HG03280 (cell line): ENCODE results near the gene OPCML.

Experiments used
- ATAC-seq: cut with Tn5 transposase; IDR thresholded peaks from one replicate; pipeline ENCODE4 v1.9.1; 2021; ENCODE audit warnings: mild to moderate bottlenecking, moderate library complexity; ENCODE audit not compliant: unreplicated experiment

OPCML gene

GRCh38 chr11:133541021-133541719 is 8.9 kb upstream of the OPCML start:
- no peak for ATAC-seq

- ATAC-seq = no peak
These were observed 3.9 kb upstream of the OPCML start for GRCh38 chr11:133536198-133536597.

- no peak for ATAC-seq
These were observed 904 bp upstream of the OPCML start for GRCh38 chr11:133533205-133533604.

- no peak for ATAC-seq
These were observed 843 bp downstream of the OPCML start for GRCh38 chr11:133531458-133531857.

GRCh38 chr11:133530501-133530835 is 1.8 kb downstream of the OPCML start:
- ATAC-seq = no peak

GRCh38 chr11:133529807-133530500 is 2.3 kb downstream of the OPCML start:
- no peak for ATAC-seq

- no peak for ATAC-seq
These were observed 5.5 kb downstream of the OPCML start for GRCh38 chr11:133526790-133527189.

GRCh38 chr11:133525976-133526375 is 6.3 kb downstream of the OPCML start:
- ATAC-seq = no peak

- no peak for ATAC-seq
These were observed 7.8 kb downstream of the OPCML start for GRCh38 chr11:133524488-133524887.

GRCh38 chr11:133522344-133522743 is 10.0 kb downstream of the OPCML start:
- ATAC-seq = no peak

GRCh38 chr11:133521502-133521901 is 10.8 kb downstream of the OPCML start:
- ATAC-seq = no peak

- no peak for ATAC-seq
These were observed 11.6 kb downstream of the OPCML start for GRCh38 chr11:133520707-133521106.

- no peak for ATAC-seq
These were observed 12.7 kb downstream of the OPCML start for GRCh38 chr11:133519560-133519959.

- no peak for ATAC-seq
These were observed 13.5 kb downstream of the OPCML start for GRCh38 chr11:133518702-133519264.

GRCh38 chr11:133516845-133517244 is 15.5 kb downstream of the OPCML start:
- no peak for ATAC-seq

- ATAC-seq = no peak
These were observed 17.2 kb downstream of the OPCML start for GRCh38 chr11:133515107-133515506.

- no peak for ATAC-seq
These were observed 22.2 kb downstream of the OPCML start for GRCh38 chr11:133509924-133510697.

GRCh38 chr11:133508468-133508867 is 23.8 kb downstream of the OPCML start:
- ATAC-seq = no peak

GRCh38 chr11:133507185-133507584 is 25.1 kb downstream of the OPCML start:
- no peak for ATAC-seq

- no peak for ATAC-seq
These were observed 25.7 kb downstream of the OPCML start for GRCh38 chr11:133506551-133507094.

GRCh38 chr11:133506023-133506422 is 26.3 kb downstream of the OPCML start:
- peak; percentile 54 for ATAC-seq
